ENCODE data around the gene ANKS1B.

The ANKS1B gene

GRCh38 chr12:99752740-99753139 lies 232.0 kb downstream of the ANKS1B start (continued):
- TF ChIP-seq ZNF518A (tag by site-specific recombination; conservative IDR thresholded peaks at IDR 0.05; ENCODE audit: low read depth), result no peak
- no peak for TF ChIP-seq MEIS1 (CRISPR knock-in tag; IDR thresholded peaks at IDR 0.05; ENCODE audit: borderline replicate concordance)
- TF ChIP-seq KLF8 (tag by site-specific recombination; IDR thresholded peaks at IDR 0.05), result no peak
- TF ChIP-seq ZNF776 (tag by site-specific recombination; IDR thresholded peaks at IDR 0.05; ENCODE audit: borderline replicate concordance), result no peak
- no peak for TF ChIP-seq ZBTB20 (tag by site-specific recombination; IDR thresholded peaks at IDR 0.05)
- TF ChIP-seq ZNF416 (tag by site-specific recombination; IDR thresholded peaks at IDR 0.05), result no peak
- TF ChIP-seq ZNF530 (tag by site-specific recombination; IDR thresholded peaks at IDR 0.05; ENCODE audit: low read depth), result no peak
- no peak for TF ChIP-seq GLIS1 (tag by site-specific recombination; IDR thresholded peaks at IDR 0.05)
- no peak for TF ChIP-seq ZNF658 (tag by site-specific recombination; IDR thresholded peaks at IDR 0.05)
- TF ChIP-seq ZNF76 (tag by site-specific recombination; IDR thresholded peaks at IDR 0.05; ENCODE audit: borderline replicate concordance, low read depth), result no peak
- no peak for TF ChIP-seq ZNF610 (tag by site-specific recombination; IDR thresholded peaks at IDR 0.05; ENCODE audit: borderline replicate concordance)
- no peak for TF ChIP-seq ZNF561 (tag by site-specific recombination; IDR thresholded peaks at IDR 0.05; ENCODE audit: borderline replicate concordance)
- no peak for TF ChIP-seq ZNF37A (tag by site-specific recombination; IDR thresholded peaks at IDR 0.05)
- TF ChIP-seq ZNF211 (tag by site-specific recombination; IDR thresholded peaks at IDR 0.05; ENCODE audit: low read depth), result no peak

DNA sequence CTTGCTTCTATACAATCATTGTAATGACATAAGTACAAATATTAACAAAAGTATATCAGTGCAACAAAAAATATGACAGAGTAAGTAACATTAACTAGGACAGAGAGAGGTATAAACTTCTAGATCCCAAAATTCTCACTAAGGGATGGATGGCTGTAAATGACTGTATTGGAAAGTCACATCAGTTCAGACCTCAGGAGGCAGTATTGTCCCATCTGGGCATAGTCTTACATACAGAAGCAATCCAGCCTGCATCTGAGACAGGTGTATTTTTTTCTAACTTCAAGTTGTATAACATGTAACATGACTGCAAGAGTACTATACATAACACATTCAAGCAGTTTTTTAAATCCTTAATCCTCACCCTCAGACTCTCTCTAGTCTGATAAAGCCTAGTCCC lies 238.2 kb downstream of the ANKS1B start:
- ChIA-PET POLR2A (no interaction called here), CTCF (no interaction called here)
- Histone ChIP-seq H3K27ac (ENCODE audit: extremely low read depth, low read depth, low read length) (no peak overlapping the region), H3K4me1 (ENCODE audit: control insufficient read depth, insufficient read depth, low read length) (no peaks in the 10 kb centered on the region), H3K9me3 (ENCODE audit: control insufficient read depth, insufficient read depth, low read depth, low read length) (no peaks in the 10 kb centered on the region), H3K4me3 (ENCODE audit: low read depth, low read length) (no peak overlapping the region), H3K36me3 (ENCODE audit: control insufficient read depth in 2 of 2, insufficient read depth in 1 of 2, low read length in 2 of 2) (no peaks in the 10 kb centered on the region)
- TF ChIP-seq ZNF274 (IDR thresholded peaks at IDR 0.05; ENCODE audit: low read length) (no peak), ZNF274 (tag by site-specific recombination; IDR thresholded peaks at IDR 0.05; ENCODE audit: borderline replicate concordance) (no peak), HOXC10 (CRISPR knock-in tag; IDR thresholded peaks at IDR 0.05) (no peak), GFI1B (tag by site-specific recombination; IDR thresholded peaks at IDR 0.05) (no peak), ZFP37 (tag by site-specific recombination; IDR thresholded peaks at IDR 0.05) (no peak), BCL11B (tag by site-specific recombination; IDR thresholded peaks at IDR 0.05; ENCODE audit: low read depth) (no peak), ZNF621 (tag by site-specific recombination; IDR thresholded peaks at IDR 0.05) (no peak), ZNF561 (tag by site-specific recombination; IDR thresholded peaks at IDR 0.05; ENCODE audit: borderline replicate concordance) (no peak), ZBTB8A (tag by site-specific recombination; IDR thresholded peaks at IDR 0.05) (no peak), ZIC2 (tag by site-specific recombination; IDR thresholded peaks at IDR 0.05) (no peak), ZXDB (tag by site-specific recombination; IDR thresholded peaks at IDR 0.05) (no peak), ZNF324 (tag by site-specific recombination; IDR thresholded peaks at IDR 0.05) (no peak), ZNF654 (tag by site-specific recombination; IDR thresholded peaks at IDR 0.05; ENCODE audit: low read depth) (no peak), MEIS1 (CRISPR knock-in tag; IDR thresholded peaks at IDR 0.05; ENCODE audit: borderline replicate concordance) (no peak)
- TF ChIP-seq, protein P1, sequence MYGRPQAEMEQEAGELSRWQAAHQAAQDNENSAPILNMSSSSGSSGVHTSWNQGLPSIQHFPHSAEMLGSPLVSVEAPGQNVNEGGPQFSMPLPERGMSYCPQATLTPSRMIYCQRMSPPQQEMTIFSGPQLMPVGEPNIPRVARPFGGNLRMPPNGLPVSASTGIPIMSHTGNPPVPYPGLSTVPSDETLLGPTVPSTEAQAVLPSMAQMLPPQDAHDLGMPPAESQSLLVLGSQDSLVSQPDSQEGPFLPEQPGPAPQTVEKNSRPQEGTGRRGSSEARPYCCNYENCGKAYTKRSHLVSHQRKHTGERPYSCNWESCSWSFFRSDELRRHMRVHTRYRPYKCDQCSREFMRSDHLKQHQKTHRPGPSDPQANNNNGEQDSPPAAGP (tag by site-specific recombination; IDR thresholded peaks at IDR 0.05), result no peak

Measured in HEK293 (cell line).